T47D (cell line): Measurements from ENCODE around the gene PBOV1.

Experiments used
- DNase-seq, 2 experiments: peaks; one replicate each; pipeline versions ENCODE4 v3.0.0 to v3.0.0-alpha.2; 2011 to 2012; ENCODE audit warnings: low read depth in 1 of 2, low spot score in 1 of 2
- JUND ChIP-seq: IDR thresholded peaks from 2 replicates; pipeline ENCODE4 v1.6.1; 2012; ENCODE audit warnings: low read depth
- in situ Hi-C: cut with HindIII; loops from 2 replicates; pipeline ENCODE4 v1.10.0; 2016; ENCODE audit warnings: low sequenced_read_pairs, low pct_unique_long_range_greater_than_20kb

The PBOV1 gene

GRCh38 chr6:138246650-138247440 is 28.6 kb upstream of the PBOV1 start:
- in situ Hi-C loops, result no loop called here
- DNase-seq, result no peak
- no peak for TF ChIP-seq JUND

DNA sequence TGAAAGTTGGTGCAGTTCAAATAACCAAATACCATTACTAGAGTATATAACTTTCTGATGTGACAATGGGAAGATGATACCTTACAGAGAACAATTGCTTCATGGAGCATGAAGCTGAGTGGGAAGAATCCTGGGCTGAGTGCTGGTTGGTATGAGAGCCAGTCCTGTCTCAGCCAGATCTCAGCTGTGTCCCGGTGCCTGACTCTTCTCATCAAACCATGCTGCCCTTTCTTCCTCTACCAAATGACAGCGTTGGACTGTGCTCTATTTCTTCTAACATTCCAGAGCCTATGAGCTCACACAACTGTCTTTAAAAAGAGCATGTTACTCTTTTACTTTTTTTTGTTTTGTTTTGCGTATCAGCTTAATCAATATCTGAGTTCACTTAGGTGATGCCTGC is 27.5 kb upstream of the PBOV1 start:
- no peak for DNase-seq
- in situ Hi-C loops, result no loop called here
- no peak for TF ChIP-seq JUND

DNA sequence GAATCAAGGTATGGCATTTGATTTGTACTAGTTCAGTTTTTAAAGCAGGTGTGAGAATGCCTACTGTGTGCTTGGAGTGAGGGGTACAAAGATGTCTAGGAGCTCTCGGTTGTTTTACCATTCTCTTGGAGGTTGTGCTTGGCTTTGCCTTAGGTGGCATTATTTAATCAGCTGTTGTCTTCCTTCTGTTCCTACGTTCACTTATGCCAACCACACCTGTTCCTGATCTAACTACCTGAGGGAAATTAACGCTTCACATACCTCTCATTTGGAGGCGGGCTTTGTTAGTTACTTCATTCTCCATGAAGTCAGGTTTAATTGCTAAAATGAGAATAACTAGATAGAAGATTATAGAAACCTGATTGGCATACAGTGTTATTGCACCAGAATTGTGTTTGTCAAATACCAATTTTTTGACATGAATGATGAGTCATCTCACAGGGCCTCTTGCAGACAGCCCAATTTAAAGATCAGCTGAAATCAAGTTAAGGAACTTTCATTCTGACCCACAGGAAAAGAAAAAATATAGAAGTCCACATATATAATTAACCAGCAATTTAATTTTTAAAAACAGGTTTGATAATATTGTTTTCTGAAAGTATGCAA is 24.8 kb upstream of the PBOV1 start:
- in situ Hi-C loops, result no loop called here
- no peak for TF ChIP-seq JUND
- DNase-seq, result no peak

- DNase-seq, result no peak
- in situ Hi-C loops, result no loop called here
- no peak for TF ChIP-seq JUND
Observed at GRCh38 chr6:138241934-138242333, 23.6 kb upstream of the PBOV1 start.

- DNase-seq, result no peak
- in situ Hi-C loops, result no loop called here
Observed at GRCh38 chr6:138241381-138241780, 23.1 kb upstream of the PBOV1 start.

GRCh38 chr6:138240476-138241245 is 22.4 kb upstream of the PBOV1 start:
- TF ChIP-seq JUND, result no peak
- in situ Hi-C loops, result no loop called here
- DNase-seq, result no peak

More at GRCh38 chr6:138241381-138241780, 23.1 kb upstream of the PBOV1 start:
- TF ChIP-seq JUND, result no peak

DNA sequence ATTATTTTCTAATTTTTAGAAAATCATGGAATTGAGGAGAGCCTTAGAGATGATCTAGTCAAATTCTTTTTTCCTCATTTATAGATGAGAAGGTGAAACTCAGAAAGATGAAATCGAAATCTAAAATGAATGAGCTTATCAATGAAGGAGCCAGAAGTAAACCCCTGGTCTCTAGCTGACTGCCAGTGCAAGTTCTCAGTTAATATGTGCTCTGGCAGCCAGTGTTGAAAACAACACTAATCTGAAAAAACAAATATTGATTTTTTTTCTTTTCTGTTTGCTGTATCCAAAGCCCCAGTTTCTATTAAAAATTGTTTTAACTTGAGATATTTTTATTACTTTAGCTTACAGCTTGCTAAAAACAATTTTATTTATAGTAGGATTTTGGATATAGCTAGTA is 21.5 kb upstream of the PBOV1 start:
- TF ChIP-seq JUND, result no peak
- DNase-seq, result no peak
- in situ Hi-C loops, result no loop called here

DNA sequence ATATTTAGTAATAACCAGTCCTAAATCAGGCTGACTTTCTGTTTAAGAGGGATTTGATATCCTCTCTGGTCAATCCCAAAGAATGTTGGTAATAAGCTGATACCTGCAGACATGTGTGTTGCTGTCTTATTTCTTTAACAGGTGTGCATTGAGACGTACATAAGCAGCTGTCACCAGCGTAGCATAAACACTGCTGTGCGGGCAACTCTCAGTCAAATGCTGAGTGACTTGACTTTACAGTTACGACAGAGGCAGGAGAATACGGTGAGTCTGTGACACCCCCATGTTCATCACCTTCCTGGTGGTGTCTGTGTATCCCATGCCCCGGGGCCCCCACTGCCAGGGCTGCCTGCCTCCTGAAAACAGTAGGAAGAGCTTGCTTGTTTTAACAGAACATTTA is 20.1 kb upstream of the PBOV1 start:
- no peak for TF ChIP-seq JUND
- no peak for DNase-seq

DNA sequence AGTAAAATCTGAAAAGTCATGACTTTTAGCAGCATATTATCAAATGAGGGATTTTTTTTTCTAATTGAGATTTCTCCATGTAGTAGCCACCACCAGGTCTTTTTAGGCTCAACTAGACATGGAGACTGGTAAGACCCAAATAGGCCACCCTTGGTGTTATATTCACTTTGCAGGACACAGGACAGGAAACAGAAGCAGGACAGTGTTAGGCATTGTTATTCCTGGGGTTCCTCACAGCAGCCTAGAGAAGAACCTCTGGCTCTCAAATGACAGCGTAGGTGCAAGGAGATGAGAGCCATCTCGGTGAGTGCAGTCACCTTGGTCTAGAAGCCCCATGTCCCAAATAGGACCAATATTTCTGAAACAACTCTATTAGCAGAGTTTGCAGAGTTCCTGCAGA is 19.2 kb upstream of the PBOV1 start:
- TF ChIP-seq JUND, result no peak
- in situ Hi-C loops, result no loop called here
- no peak for DNase-seq

More for the DNA sequence above, 20.1 kb upstream of the PBOV1 start:
- in situ Hi-C loops, result no loop called here

DNA sequence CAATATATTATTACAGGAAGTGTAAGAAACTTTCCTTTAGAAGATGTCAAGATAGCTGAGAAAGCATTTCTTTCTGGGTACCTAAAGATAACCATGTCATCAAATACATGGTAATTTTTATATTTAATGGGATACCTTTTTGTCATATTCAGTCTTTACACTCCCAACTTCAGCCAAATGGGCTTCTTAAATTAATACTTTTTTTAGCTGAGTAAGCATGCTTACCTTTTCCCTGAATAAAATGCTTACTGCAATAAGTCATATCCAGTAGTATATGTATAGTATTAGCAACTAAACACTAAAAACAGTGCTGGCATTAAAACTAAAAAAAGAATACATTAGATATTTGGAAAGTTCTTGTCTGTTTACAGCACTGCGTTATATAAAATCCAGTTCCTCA is 17.4 kb upstream of the PBOV1 start:
- TF ChIP-seq JUND, result no peak
- DNase-seq, result no peak
- in situ Hi-C loops, result no loop called here

DNA sequence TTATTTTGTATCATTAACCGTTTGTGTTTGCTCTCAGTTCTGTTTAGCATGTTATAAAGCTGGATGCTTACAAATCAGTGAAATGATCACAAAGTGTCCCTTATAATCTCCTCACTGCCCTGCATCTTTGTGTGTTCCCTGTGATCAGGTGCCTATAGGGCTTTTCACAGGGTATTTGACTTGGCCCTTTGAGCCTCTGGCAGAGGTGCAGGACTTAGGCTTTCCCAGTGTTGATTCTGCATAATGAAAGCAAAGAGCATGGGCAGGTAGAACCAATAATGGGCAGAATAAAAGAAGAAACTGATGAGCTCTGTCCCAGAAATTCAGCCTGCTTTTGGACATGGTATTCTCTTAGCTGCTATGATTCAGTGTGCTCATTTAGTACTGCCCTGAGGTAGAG is 16.9 kb upstream of the PBOV1 start:
- in situ Hi-C loops, result no loop called here
- DNase-seq, result no peak
- no peak for TF ChIP-seq JUND

DNA sequence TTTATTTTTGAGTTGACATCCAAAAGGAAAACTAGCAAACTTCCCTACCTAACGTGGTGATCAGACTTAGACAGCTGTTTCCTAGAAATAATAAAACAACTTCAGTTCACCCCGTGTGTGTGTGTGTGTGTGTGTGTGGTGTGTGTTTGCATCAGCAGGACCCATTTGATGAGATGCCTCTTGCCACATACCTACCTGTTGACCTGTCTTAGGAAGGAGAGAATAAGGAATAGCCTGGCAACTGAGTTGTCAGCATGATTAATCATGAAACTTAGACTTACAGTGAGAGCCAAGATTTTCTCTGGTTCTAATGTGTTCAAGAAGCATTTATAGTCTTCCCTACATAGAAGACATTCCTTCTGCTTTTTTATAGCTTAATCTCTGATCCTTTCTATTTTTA is 16.1 kb upstream of the PBOV1 start:
- DNase-seq, result no peak
- in situ Hi-C loops, result no loop called here
- TF ChIP-seq JUND, result no peak

DNA sequence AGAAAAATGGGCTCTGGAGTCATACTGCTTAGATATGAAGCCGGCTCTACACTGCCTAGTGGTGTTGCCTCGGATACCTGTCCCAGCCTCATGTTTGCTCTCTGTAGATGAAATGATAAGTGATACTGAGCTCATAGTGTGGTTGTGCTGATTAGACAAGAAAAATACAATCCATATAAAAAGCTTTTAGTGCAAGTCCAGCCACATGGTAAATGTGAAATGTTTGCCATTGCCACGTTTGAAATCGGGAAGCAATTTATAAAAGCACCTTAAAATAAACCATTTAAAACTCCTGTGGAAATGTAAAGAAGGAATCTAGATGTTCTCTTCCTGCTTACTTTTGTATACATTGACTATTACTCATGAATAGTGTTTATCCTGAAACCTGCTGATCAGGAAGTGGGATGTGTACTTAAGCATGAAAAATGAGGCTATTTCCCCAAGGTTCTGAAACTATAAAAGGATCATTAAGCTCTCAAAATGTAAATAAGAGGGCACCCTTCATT is 13.1 kb upstream of the PBOV1 start:
- peak; percentile 61; the same call in 1 of the 2 replicates for TF ChIP-seq JUND
- DNase-seq, result peak in 1 of 2 experiments; percentile 85
- in situ Hi-C loops, result no loop called here
